ENCODE results near the gene IL34. TPM values are rescaled to one million over a fixed set of nuclear protein-coding genes. Genes with fewer than 3 reads are reported as not detected.

The IL34 gene
- total and polyA plus RNA-seq, 2 of the 13 experiments (the other 11 are each of a cell fraction or from before 2014, with no cell fraction given), result 1.2 to 1.3 TPM

GRCh38 chr16:70689035-70689969 lies 42.9 kb downstream of the IL34 start (continued):
- TF ChIP-seq GPBP1L1 (CRISPR knock-in tag; IDR thresholded peaks at IDR 0.05) (no peak), AGO1 (IDR thresholded peaks at IDR 0.05; ENCODE audit: low read depth, low read length, poor library complexity, severe bottlenecking) (no peak), SALL1 (CRISPR knock-in tag; IDR thresholded peaks at IDR 0.05) (peak; percentile 67; the same call in 1 of the 2 replicates), ZSCAN12 (CRISPR knock-in tag; IDR thresholded peaks at IDR 0.05) (no peak), POLR2AphosphoS5 (IDR thresholded peaks at IDR 0.05; ENCODE audit: low read depth, low read length) (no peak), ZBTB39 (CRISPR knock-in tag; IDR thresholded peaks at IDR 0.05) (no peak), NCOA2 (CRISPR knock-in tag; IDR thresholded peaks at IDR 0.05) (peak; percentile 72; the same call in 1 of the 2 replicates), SIN3A (IDR thresholded peaks at IDR 0.05; ENCODE audit: borderline replicate concordance, low read depth, low read length) (no peak), ELF1 (CRISPR knock-in tag; IDR thresholded peaks at IDR 0.05) (no peak), CSRNP1 (CRISPR knock-in tag; IDR thresholded peaks at IDR 0.05) (no peak), TSC22D2 (CRISPR knock-in tag; IDR thresholded peaks at IDR 0.05; ENCODE audit: borderline replicate concordance) (peak; percentile 20; the same call in 1 of the 2 replicates), ZNF484 (CRISPR knock-in tag; IDR thresholded peaks at IDR 0.05; ENCODE audit: borderline replicate concordance, low read depth) (no peak), ARNT (IDR thresholded peaks at IDR 0.05) (no peak), ZNF563 (CRISPR knock-in tag; IDR thresholded peaks at IDR 0.05) (no peak), MZF1 (CRISPR knock-in tag; IDR thresholded peaks at IDR 0.05; ENCODE audit: borderline replicate concordance) (no peak), HMGA1 (CRISPR knock-in tag; conservative IDR thresholded peaks at IDR 0.05) (no peak), ARID2 (CRISPR knock-in tag; IDR thresholded peaks at IDR 0.05; ENCODE audit: borderline replicate concordance) (no peak), ATF4 (CRISPR knock-in tag; IDR thresholded peaks at IDR 0.05) (no peak), ZBTB34 (CRISPR knock-in tag; IDR thresholded peaks at IDR 0.05) (0 out of 2 replicates have a peak, but pooled peaks have one; percentile 61), CREBL2 (CRISPR knock-in tag; IDR thresholded peaks at IDR 0.05; ENCODE audit: borderline replicate concordance) (no peak), CEBPG (CRISPR knock-in tag; IDR thresholded peaks at IDR 0.05) (no peak), ZNF343 (CRISPR knock-in tag; IDR thresholded peaks at IDR 0.05) (no peak)
